Iris pigment epithelial cell (primary cell): Measurements from ENCODE around the gene TMEM163.

Experiments
- DNase-seq: peaks from one replicate; pipeline ENCODE4 v3.0.0-alpha.2; 2011; ENCODE audit warnings: low read depth

TMEM163 gene

DNA sequence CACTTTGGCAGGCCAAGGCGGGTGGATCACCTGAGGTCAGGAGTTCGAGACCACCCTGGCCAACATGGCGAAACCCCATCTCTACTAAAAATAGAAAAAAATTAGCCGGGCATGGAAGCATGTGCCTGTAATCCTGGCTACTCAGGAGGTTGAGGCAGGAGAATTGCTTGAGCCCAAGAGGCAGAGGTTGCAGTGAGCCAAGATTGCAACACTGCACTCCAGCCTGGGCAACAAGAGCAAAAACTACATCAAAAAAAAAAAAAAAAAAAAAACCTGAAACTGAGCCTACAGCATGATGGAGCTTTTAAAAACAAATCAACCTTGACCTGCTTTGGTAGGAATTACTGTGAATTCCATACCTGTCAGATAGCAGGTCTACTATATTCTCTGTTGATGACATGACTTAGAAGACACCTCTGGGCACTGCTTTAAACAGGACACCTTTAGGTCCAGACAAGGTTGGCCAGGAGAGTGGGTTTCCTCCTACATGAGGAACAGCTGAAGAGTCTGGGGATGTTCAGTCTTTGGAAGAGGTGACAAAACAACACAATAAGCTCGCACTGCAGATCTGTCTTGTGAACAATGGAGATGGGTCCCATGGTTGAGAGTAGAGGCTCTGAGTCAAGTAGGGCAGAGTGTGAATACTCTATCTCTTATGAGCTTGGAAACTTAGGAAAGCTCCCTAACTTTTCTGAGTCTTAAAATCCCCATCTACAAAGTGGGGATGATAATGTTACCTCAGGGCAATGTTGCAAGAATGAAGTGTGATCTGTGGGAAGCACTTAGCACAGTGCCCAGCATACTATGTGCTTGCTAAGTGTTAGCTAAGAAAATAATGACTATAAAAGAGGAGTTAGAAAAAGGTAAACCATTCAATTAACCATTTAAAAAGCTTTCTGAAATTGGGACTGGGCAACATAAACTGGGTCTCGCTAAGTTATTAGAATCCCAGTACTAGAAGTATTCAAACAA, 25.2 kb downstream of the TMEM163 start:
- DNase-seq: no peak

DNA sequence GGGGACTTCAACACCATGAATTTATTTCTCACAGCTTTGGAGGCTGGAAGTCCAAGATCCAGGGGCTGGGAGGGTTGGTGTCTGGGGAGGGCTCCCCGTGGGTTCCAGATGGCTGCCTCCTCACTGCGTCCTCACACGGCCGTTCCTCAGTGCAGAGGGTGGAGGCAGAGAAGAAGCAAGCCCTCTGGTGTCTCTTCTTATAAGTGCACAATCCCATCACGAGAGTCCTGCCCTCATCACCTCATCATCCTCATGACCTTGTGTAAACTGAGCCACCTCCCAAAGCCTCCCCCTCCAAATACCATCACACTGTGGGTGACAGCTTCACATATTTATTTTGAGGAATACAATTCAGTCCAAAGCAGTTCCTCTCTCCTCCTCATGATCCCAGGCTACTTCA, 26.3 kb downstream of the TMEM163 start:
- no peak for DNase-seq

DNA sequence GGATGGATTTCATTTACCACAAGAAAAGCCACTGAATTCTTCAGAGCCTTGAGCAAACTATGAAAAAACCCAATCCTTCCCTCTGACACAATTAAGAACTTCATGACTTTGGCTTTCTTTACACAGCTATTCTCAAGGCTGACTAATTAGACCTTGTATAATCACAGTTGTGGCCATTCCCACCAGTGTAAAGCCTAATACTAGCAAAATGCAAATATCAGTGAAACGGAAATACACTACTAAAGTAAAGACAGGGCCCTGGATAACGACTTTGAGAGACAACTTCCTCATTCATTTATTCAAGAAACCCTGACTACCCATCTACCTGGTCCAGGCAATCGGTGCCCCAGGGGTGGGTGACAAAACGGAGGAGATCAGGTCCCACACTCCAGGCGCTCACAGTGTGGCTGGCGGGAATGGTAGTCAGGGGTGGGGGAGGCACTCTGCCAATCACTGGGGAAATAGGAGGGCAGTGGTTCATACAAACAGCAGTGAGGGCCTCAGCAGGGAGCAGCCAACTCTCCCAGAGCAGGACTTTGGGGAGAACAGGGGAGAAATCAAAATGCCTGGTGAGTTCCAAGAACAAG, 28.1 kb downstream of the TMEM163 start:
- DNase-seq: no peak

DNA sequence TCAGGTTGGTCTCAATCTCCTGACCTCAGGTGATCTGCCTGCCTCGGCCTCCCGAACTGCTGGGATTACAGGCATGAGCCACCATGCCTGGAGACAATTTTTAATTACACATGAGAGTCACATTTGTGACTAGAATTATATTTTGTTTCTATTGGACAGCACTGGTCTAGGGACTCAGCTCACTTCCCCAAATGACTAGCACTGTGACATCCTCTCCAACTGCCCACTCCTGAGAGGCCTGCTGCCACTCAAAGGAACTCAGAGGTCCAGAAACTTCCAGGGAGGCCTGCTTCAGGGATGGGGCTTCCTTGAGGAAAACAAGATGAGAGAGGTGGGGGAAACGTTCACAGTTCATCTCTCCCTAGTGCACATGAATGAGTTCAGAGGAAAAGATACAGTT, 29.5 kb downstream of the TMEM163 start:
- no peak for DNase-seq

DNA sequence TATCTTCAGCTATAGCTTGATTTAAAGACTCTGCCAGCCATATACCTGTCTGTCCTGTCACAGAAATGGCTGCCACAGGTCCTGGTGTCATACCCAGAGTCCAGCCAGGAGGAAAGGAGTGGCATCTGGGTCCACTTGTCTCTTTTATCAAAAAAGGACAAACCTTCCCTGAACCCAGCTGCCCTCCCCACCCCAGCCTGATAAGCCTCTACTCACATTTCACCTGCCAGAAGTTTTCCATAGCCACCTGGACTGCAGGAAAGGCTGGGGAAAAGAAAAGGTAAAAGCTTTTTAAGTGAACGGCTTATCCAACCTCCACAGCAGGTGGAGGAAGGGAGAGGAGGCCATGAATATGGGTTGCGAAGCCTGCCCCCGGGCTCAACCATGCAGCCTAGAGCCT, 32.8 kb downstream of the TMEM163 start:
- DNase-seq: no peak

DNA sequence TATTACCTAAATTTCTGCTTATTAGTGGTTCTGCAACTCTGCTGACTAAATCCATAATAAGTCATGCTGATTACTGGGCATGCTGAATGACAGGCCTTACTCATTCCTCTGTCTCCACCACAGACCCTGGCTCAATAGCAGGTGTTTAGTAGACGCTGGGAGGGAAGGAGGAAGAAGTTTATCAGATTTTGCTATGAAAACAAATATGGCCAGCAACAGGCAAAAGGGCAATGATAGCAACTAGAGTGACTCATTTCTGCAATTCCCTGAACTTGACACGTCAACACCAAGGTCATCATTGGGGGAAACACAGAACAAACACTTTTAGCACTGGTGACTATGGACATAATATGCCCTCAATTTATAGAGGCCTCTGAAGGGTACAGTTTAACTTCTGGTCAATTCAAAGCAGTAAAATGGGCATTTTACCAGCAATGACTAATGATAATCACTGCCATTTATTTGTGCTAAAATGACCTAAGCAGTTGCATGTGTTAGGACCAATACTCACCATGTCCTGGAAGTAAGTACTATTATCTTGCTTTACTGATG, 35.2 kb downstream of the TMEM163 start:
- peak; percentile 6 for DNase-seq

DNA sequence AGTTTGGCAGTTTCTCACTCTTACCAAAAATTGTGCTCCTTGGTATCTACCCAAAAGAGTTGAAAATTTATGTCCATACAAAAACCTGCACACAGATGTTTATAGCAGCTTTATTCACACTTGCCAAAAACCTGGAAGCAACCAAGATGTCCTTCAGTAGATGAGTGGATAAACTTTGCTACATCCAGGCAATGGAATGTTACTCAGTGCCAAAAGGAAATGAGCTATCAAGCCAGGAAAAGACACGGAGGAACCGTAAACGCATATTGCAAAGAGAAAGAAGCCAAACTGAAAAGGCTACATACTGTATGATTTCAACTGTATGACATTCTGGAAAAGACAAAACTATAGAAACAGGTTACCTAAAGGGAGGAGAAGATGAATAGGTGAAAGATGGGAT, 36.1 kb downstream of the TMEM163 start:
- no peak for DNase-seq

DNA sequence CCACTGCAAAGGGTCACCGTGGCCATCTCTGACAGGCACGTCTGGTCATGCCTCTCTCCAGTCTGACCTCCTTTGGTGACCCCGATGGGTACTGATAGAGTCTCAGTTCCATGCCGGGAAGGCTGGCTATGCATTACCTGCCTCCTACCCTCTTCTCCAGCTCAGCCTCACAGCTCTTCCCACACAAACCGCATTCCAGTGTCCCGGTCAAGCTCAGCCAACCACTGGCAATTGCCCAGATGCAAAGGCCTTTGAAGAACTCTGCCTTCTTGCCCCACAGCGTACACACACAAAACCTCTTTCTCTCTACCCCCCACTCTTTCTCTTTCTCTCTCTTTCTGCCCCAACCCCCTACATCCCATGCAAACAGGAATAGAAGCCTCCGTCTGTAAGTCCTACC, 37.6 kb downstream of the TMEM163 start:
- no peak for DNase-seq

DNA sequence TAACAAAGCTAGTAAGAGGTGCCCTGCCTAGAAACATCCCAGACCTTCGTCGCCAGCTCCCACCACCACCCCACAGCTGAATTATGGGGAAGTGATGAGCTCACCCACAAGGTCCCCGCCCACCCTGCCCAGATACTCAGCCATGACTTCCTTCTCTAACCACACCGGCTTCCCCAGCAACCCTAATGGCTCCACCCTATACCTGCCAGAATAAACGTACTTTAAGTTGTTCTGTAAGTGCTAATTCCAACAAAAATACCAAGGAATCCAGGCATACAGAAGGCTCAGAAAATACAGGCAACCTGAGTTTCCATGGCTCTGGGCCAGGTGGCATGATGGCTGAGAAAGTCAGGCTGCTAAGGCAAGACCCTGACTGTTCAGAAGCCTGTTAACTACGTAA, 39.1 kb downstream of the TMEM163 start:
- DNase-seq: no peak

DNA sequence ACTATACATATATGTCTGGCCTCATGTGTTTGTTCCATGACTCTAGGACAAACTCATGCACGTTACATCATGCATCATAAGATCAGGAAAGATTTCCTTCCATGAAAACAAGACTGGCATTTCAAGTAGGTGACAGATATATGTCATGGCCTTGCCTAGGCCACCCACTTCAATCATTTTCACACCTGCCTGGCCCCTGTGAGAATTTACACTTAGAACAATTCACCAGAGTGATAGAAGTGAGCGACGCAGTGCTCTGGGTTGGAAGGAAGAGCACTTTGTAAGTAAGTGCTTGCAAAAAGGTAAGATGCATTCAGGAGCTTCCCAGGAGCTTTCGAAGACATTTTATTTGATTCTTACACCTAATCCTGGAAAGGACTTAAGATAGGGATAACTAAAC, 39.5 kb downstream of the TMEM163 start:
- DNase-seq: no peak

DNA sequence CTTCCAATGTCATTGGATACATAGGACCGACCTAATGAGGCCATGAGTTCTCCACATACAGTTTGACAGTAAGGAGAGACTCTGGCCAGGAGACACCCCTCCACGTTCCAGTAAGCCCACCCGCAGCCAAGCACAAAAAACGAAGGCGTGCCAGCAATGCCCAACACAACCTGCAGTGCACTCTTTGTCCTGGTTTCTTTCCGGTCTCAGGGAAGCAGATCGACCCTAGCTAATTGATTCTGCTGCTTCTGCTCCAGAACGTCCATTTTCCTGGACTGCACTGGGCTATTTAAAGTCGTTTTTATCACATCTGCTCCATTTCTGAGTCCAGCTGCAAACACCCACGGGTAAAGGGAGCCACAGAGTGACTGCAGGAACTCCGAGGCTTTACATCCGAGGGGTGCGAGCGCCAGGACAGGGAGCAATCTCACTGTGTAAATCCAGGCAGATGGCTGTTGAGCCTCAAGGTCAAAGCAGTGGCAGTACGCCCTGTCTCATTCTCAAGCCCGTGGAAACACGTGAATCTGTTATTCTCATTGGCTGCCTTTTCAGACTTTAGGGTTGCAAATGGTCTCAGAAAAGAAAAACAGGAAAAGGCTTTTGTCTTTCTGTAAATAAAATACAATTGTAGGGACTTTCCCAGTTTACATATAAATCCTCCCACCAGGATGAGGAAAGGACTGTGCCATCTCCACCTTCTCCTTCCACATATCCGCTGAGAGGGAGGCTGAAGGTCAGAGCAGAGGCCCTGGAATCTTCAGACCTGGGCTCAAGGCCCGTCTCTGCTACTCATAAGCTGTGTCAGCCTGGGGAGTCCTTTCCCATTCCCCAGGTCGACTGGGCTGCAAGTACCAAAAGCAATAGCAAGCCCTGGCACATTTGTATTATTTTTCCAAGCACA, 40.7 kb downstream of the TMEM163 start:
- no peak for DNase-seq

DNA sequence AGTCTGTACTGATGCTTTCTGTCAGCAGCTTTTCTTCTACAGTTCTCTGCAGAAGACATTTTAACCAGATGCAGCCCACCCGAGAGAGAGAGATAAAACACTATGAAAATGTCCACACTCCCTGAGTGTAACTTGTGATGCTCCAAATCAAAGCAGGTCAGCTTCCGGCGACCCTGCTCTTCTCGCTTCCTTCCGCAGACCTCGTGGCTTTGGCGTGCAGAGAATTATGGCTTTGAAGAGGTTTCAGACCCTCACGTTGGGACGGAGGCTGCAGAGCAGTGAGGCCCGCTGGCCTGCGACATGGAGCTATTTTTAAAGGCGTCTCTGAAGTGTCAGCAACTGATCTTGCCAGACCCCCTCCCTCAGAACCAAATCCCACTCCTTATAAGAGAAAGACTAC, 41.8 kb downstream of the TMEM163 start:
- DNase-seq: no peak

DNA sequence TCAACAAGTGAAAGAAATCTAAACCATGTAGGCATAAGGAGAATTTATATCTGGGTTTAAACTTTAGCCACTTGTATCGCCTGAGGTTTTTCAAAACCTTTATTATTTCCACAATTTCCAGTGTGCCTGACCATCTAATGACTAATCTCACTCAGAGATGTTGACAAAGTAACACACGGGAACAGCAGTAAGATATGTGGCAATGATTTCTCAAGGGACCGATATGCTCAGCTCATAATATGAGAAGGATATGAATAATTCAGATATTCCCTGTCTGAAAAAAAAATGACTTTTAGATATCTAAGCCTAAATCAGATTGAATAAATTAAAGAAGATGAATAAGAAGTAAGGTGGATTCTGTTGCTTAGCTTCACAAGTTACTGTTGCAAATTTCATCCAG, 43.5 kb downstream of the TMEM163 start:
- DNase-seq: no peak

DNA sequence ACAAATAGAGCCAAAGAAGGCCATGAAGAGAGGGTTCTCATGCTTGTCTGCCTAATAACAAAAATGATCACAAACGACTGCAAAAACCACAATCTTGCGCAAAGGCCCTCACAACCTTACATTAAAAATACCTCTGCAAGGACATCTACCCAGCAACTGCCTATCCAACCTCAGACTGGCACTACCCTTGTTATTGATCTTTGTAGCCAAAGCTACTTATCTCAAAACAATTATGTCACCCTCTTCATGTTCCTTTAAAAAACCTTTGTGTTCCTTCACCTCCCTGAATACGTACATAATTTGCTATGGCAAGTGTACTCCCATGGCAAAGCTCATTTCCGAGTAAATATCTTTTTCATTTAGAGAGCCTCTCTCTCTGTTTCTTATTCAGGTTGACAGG, 44.1 kb downstream of the TMEM163 start:
- DNase-seq: no peak

DNA sequence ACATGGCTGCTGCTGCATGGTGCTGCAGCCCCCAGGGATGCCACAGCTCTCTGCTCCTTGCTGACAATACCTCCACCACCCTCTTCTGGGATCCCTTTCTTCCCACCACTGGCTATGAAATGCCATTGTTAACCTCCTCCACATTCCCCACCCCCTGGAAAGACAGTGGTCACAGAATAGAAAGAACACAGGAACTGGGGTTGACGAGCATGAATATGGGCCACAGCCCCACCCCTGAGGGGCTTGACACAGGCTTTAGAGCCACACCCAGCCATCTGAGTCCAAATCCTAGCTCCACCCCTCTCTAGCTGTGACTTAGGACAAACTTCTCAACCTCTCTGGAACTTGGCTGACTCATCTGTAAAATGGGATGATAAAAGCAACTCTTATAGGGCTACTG, 47.3 kb downstream of the TMEM163 start:
- no peak for DNase-seq

DNA sequence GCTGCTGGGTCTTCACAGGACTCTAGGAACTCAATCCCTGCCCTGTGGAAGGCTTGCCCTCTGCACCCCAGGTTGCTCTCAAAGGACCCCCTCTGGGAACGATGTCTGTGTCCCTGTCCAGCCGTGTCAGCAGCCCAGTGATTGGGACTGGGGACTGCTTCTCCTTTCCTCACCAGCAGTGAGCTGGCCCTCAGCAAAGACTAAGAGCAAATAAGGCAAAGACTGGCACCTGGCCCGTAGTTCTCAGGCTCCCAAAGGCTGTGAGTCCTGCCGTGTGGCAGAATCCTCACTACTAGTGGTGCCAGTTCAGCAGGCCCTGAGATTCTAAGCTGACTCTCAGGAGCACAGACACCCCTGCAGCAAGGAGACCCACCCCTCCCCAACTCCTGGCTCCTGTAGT, 47.8 kb downstream of the TMEM163 start:
- no peak for DNase-seq

DNA sequence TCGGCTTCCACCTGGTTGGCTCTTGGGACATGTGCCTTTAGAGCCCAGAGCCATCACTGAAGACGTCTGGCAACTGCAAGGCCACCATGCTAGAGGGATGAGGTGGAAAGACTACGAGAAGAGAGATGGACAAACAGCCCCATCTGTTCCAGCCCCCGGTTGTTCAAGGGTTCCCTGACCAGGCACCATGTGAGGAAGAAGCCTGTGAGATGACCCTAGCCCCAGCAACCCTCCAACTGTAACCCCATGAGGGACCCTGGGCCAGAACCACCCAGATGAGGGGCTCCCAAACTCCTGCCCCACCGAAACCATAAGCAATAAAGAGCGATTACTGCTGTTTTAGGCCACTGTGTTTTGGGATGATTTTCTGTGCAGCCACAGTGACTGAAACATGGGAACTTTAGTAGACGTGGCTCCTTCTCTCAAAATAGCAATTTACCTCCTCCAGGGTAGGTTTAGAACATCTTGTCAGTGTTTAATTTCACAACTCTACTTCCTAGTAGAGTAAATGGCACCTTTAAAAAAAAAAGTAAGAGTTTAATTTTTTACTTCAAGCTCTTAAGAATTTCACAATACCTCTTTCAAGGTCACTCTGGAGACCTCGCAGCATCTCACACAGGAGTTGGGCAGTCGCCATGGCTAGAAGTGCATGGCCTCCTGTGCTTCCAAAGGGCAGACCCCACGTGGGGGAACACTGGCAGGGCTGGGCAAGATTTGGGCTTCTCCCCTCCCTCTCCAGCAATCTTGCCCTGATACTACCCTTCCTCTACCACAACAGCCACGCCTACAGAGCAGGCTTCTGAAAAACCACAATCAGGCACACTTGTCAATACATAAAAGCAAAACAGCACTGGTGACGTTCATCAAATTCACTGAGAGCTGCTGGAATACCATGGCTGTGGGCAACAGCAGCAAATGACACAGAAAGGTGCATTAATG, 48.8 kb downstream of the TMEM163 start:
- DNase-seq: no peak

DNA sequence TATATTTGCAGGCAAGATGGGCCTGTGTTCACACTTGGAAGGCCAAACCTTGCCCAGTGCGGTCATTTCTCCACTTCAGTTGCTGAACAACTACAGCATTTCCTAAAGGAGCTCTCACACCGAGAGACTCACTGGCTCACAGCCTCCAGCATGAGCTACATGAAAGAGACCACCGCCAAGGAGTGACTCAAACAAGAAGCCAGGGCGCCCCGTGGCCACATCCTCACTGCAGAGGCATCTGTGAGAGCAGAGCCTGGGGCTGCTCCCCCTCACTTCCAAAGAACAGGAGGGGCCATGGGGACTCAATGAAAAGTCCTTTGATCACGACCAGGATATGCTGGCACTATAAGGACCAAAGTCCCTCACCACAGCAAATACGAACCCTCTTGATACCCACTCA, 50.0 kb downstream of the TMEM163 start:
- no peak for DNase-seq

DNA sequence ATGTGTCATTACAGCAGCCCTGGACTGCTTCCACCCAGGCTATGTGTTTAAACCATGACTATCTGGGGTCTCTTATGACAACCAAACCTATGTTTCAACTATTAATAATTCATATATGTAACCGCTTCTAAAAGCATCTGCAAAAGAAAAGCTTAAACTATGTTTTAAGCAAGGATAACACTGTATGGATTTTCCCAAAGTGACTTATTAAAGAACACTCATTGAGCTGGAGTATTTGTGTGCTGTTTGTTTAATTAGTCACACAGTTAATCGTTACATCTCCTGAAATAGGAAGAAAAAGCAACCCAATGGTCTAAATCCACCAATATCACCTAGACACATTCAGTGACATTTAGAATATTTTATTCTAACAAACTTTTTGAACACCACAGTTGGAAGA, 51.3 kb downstream of the TMEM163 start:
- DNase-seq: no peak

DNA sequence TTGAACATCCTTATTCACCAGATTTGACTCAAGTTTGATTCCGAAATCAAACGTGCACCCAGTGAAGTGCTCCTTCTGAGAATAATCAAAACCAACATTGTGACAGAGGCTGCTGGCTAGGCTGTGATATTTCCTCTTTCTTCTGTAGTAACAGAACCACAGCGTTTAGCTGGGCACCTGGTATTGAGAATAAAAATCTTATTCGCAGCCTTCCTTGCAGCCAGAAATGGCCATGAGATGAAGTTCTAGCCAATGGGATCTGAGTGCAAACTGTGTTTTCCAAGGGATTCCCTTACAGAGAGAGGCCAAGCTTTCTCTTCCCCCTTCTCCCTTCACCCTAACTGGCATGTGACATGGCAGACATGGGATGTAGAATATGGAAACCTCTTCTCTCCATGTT, 51.7 kb downstream of the TMEM163 start:
- DNase-seq: no peak
